ENCODE measurements around the gene SDK1. TPM values are rescaled to one million over a fixed set of nuclear protein-coding genes. Genes with fewer than 3 reads are reported as not detected.

Gene SDK1
- polyA plus RNA-seq, 2 of the 4 experiments (the other 2 are of a cell fraction) = 0.12 to 0.28 TPM

DNA sequence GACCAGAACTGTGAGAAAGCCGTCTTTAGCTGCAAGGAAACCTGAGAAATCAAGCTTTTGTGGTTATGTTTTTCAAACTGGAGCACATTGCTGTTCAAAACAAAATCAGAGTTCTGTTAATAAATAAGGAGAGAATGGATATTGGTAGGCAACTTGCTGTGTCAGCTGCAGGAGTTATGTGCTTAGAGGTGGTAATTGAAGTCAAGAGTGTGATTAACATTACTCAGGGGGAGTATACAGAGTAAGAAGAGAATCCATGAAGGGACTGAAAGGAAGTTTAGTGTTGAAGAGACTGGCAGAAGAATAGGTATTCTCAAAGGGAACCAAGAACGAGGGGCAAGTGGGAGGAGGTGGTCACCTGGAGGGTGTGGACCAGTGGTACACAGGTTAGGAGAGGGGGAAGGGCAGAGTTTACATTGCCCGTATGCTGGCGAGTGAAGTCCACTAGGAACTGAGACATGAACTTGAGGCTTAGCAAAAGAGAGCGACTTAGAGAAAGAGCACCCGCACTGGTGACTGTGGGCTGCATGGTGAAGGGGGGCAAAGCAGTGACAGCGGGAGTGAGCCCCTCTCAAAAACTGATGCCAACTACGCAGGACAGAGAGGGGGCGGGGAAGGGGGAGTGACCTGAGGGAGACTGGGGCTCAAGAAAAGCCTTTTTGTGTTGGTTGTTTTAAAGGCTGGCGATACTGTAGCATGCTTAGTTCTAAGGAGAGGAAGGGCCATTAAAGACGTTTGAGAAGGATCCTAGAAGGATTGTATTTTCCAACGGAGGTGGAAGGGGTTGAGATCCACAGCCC, 80.0 kb downstream of the SDK1 start:
- no peak for TF ChIP-seq EHF (CRISPR knock-in tag; IDR thresholded peaks at IDR 0.05)
- no peak for TF ChIP-seq HOXA7 (CRISPR knock-in tag; IDR thresholded peaks at IDR 0.05)
- TF ChIP-seq, protein P1, sequence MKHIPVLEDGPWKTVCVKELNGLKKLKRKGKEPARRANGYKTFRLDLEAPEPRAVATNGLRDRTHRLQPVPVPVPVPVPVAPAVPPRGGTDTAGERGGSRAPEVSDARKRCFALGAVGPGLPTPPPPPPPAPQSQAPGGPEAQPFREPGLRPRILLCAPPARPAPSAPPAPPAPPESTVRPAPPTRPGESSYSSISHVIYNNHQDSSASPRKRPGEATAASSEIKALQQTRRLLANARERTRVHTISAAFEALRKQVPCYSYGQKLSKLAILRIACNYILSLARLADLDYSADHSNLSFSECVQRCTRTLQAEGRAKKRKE (CRISPR knock-in tag; IDR thresholded peaks at IDR 0.05; ENCODE audit: low read depth) = no peak
- TF ChIP-seq, protein P2, sequence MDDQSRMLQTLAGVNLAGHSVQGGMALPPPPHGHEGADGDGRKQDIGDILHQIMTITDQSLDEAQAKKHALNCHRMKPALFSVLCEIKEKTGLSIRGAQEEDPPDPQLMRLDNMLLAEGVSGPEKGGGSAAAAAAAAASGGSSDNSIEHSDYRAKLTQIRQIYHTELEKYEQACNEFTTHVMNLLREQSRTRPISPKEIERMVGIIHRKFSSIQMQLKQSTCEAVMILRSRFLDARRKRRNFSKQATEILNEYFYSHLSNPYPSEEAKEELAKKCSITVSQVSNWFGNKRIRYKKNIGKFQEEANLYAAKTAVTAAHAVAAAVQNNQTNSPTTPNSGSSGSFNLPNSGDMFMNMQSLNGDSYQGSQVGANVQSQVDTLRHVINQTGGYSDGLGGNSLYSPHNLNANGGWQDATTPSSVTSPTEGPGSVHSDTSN (IDR thresholded peaks at IDR 0.05) = no peak
- TF ChIP-seq CBX2 (IDR thresholded peaks at IDR 0.05; ENCODE audit: borderline replicate concordance, low read depth) = no peak
- TF ChIP-seq TFCP2L1 (CRISPR knock-in tag; IDR thresholded peaks at IDR 0.05) = no peak
- TF ChIP-seq, protein P3, sequence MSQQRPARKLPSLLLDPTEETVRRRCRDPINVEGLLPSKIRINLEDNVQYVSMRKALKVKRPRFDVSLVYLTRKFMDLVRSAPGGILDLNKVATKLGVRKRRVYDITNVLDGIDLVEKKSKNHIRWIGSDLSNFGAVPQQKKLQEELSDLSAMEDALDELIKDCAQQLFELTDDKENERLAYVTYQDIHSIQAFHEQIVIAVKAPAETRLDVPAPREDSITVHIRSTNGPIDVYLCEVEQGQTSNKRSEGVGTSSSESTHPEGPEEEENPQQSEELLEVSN (IDR thresholded peaks at IDR 0.05; ENCODE audit: borderline replicate concordance, low read depth) = no peak
- TF ChIP-seq FOSL2 (IDR thresholded peaks at IDR 0.05) = no peak
- TF ChIP-seq FOSL2 (CRISPR knock-in tag; IDR thresholded peaks at IDR 0.05) = no peak
- TF ChIP-seq NFE2L2 (conservative IDR thresholded peaks at IDR 0.05; ENCODE audit: low read length) = no peak
- no peak for TF ChIP-seq ZSCAN20 (CRISPR knock-in tag; IDR thresholded peaks at IDR 0.05)
- TF ChIP-seq, protein P4, sequence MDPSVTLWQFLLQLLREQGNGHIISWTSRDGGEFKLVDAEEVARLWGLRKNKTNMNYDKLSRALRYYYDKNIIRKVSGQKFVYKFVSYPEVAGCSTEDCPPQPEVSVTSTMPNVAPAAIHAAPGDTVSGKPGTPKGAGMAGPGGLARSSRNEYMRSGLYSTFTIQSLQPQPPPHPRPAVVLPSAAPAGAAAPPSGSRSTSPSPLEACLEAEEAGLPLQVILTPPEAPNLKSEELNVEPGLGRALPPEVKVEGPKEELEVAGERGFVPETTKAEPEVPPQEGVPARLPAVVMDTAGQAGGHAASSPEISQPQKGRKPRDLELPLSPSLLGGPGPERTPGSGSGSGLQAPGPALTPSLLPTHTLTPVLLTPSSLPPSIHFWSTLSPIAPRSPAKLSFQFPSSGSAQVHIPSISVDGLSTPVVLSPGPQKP (IDR thresholded peaks at IDR 0.05; ENCODE audit: low read depth, low read length) = no peak
- TF ChIP-seq CHD2 (IDR thresholded peaks at IDR 0.05; ENCODE audit: low read length, partially characterized antibody) = no peak
- no peak for TF ChIP-seq NR3C1 (IDR thresholded peaks at IDR 0.05)
- TF ChIP-seq, protein P5, sequence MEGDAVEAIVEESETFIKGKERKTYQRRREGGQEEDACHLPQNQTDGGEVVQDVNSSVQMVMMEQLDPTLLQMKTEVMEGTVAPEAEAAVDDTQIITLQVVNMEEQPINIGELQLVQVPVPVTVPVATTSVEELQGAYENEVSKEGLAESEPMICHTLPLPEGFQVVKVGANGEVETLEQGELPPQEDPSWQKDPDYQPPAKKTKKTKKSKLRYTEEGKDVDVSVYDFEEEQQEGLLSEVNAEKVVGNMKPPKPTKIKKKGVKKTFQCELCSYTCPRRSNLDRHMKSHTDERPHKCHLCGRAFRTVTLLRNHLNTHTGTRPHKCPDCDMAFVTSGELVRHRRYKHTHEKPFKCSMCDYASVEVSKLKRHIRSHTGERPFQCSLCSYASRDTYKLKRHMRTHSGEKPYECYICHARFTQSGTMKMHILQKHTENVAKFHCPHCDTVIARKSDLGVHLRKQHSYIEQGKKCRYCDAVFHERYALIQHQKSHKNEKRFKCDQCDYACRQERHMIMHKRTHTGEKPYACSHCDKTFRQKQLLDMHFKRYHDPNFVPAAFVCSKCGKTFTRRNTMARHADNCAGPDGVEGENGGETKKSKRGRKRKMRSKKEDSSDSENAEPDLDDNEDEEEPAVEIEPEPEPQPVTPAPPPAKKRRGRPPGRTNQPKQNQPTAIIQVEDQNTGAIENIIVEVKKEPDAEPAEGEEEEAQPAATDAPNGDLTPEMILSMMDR (IDR thresholded peaks at IDR 0.05) = no peak
- no peak for TF ChIP-seq SREBF2 (IDR thresholded peaks at IDR 0.05)
- no peak for TF ChIP-seq POLR2AphosphoS2 (conservative IDR thresholded peaks at IDR 0.05; ENCODE audit: low read length)
- TF ChIP-seq CHD4 (IDR thresholded peaks at IDR 0.05; ENCODE audit: borderline replicate concordance) = no peak
- TF ChIP-seq HEYL (CRISPR knock-in tag; IDR thresholded peaks at IDR 0.05) = no peak
- Histone ChIP-seq H3K4me1 (no peaks in the 10 kb centered on the region), H3K4me3 (no peak overlapping the region), H3K9me3 (no peaks in the 10 kb centered on the region), H3K27ac (no peak overlapping the region), H3K4me2 (no peak overlapping the region)
- ChIA-PET CTCF (interaction anchor here (0.6 kb wide), 1 partner anchor 32 kb away, joined by 3 read pairs; no protein-coding TSS in a partner anchor), POLR2A (no interaction called here)
- no peak for DNase-seq (ENCODE audit: low read depth in 1 of 2, low spot score in 1 of 2)
- no peak for ATAC-seq
- 32% methylated on average over 11 of the region's 12 CpGs for WGBS (ENCODE audit: missing lambda C conversion rate)
- FAIRE-seq = no peak

DNA sequence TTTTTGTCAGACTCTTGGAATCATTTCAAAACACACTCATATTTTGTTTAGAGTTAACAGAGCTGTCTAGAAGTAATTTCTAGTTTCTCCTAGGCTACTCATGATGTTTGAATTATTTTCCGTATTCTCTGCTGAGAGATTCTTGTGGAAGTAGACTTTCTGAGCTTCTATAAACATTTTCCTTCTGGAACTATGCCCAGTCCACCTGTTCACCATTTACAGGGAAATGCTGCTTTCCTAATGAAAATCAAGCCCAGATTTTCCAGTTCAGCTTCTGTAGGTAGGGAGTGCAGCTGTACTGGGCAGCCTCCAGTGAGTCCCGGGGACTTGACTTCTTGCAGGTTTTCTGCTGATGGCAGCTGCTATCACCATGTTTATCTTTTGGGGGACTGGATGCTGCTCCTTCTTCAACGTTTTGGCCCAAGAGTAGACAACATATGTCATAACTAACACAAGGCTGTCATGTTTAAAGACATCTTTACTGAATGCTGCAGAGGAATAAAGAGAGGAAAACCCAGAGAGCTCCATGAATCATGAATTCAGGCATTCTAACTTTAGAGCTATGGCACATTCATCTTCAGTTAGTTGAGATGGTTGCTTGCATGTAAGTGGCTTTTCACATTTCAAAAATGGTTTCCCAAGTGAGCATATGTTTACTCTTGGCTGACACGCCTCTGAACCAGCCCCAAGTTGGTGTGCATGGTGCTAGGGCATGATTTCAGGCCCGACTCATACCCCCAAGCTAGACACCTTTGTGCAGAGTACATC, 85.6 kb downstream of the SDK1 start:
- Histone ChIP-seq H3K4me3 (no peak overlapping the region), H3K4me1 (no peaks in the 10 kb centered on the region), H3K9me3 (no peaks in the 10 kb centered on the region), H3K4me2 (no peak overlapping the region), H3K27ac (no peak overlapping the region)
- ATAC-seq = no peak
- no peak for DNase-seq (ENCODE audit: low read depth in 1 of 2, low spot score in 1 of 2)
- 10% methylated on average over 5 of the region's 5 CpGs for WGBS (ENCODE audit: missing lambda C conversion rate)
- no peak for FAIRE-seq
- ChIA-PET POLR2A (no interaction called here), CTCF (no interaction called here)
- TF ChIP-seq, protein P6, sequence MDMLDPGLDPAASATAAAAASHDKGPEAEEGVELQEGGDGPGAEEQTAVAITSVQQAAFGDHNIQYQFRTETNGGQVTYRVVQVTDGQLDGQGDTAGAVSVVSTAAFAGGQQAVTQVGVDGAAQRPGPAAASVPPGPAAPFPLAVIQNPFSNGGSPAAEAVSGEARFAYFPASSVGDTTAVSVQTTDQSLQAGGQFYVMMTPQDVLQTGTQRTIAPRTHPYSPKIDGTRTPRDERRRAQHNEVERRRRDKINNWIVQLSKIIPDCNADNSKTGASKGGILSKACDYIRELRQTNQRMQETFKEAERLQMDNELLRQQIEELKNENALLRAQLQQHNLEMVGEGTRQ (IDR thresholded peaks at IDR 0.05) = no peak
- TF ChIP-seq KDM1A (IDR thresholded peaks at IDR 0.05; ENCODE audit: low read depth) (no peak), ESRRA (IDR thresholded peaks at IDR 0.05; ENCODE audit: borderline replicate concordance, low read length) (no peak), POLR2A (IDR thresholded peaks at IDR 0.05; ENCODE audit: low read length) (no peak), CEBPB (IDR thresholded peaks at IDR 0.05) (no peak), GATA3 (IDR thresholded peaks at IDR 0.05; ENCODE audit: borderline replicate concordance) (no peak), FOSL2 (IDR thresholded peaks at IDR 0.05) (no peak), FOSL2 (CRISPR knock-in tag; IDR thresholded peaks at IDR 0.05) (no peak), ZFP36 (IDR thresholded peaks at IDR 0.05; ENCODE audit: borderline replicate concordance, partially characterized antibody) (no peak), RNF2 (IDR thresholded peaks at IDR 0.05; ENCODE audit: borderline replicate concordance, low read depth) (no peak)
- TF ChIP-seq, protein P5 (IDR thresholded peaks at IDR 0.05) = no peak

Measured in A549 (cell line).